ENCODE measurements around the gene NADSYN1. TPM values are rescaled to one million over a fixed set of nuclear protein-coding genes. Genes with fewer than 3 reads are reported as not detected.

Gene NADSYN1
- total RNA-seq, 2 donors from 2014 or later, result 18.0 to 18.8 TPM

- no peaks in the 10 kb centered on the region for H3K9me3 ChIP-seq
- no peaks in the 10 kb centered on the region for H3K4me1 ChIP-seq
- no peaks in the 10 kb centered on the region for H3K27me3 ChIP-seq
- no peak for DNase-seq (ENCODE audit: low spot score)
- no peak for TF ChIP-seq CTCF (IDR thresholded peaks at IDR 0.05)
- no peak overlapping the region for H3K4me3 ChIP-seq
- peaks cover 77% of the 10 kb centered on the region for H3K36me3 ChIP-seq
- H3K27ac ChIP-seq, result no peak overlapping the region
Measured at GRCh38 chr11:71476031-71476430, 23.0 kb downstream of the NADSYN1 start.

GRCh38 chr11:71476926-71477640 lies 24.1 kb downstream of the NADSYN1 start:
- no peak for TF ChIP-seq CTCF (IDR thresholded peaks at IDR 0.05)
- Histone ChIP-seq H3K27ac (no peak overlapping the region), H3K4me1 (no peaks in the 10 kb centered on the region), H3K36me3 (peaks cover 77% of the 10 kb centered on the region), H3K9me3 (no peaks in the 10 kb centered on the region), H3K27me3 (no peaks in the 10 kb centered on the region), H3K4me3 (no peak overlapping the region)
- no peak for DNase-seq (ENCODE audit: low spot score)

GRCh38 chr11:71477641-71478527 lies 24.9 kb downstream of the NADSYN1 start:
- H3K9me3 ChIP-seq, result no peaks in the 10 kb centered on the region

GRCh38 chr11:71478528-71478840 lies 25.5 kb downstream of the NADSYN1 start:
- Histone ChIP-seq H3K36me3 (peaks cover 72% of the 10 kb centered on the region), H3K9me3 (no peaks in the 10 kb centered on the region), H3K4me3 (no peak overlapping the region), H3K27me3 (no peaks in the 10 kb centered on the region), H3K27ac (no peak overlapping the region), H3K4me1 (no peaks in the 10 kb centered on the region)
- no peak for TF ChIP-seq CTCF (IDR thresholded peaks at IDR 0.05)
- no peak for DNase-seq (ENCODE audit: low spot score)

More at GRCh38 chr11:71477641-71478527, 24.9 kb downstream of the NADSYN1 start:
- TF ChIP-seq CTCF (IDR thresholded peaks at IDR 0.05), result no peak
- Histone ChIP-seq H3K27ac (no peak overlapping the region), H3K36me3 (peaks cover 72% of the 10 kb centered on the region), H3K4me1 (no peaks in the 10 kb centered on the region), H3K27me3 (no peaks in the 10 kb centered on the region), H3K4me3 (no peak overlapping the region)
- DNase-seq (ENCODE audit: low spot score), result no peak

GRCh38 chr11:71481101-71481960 lies 28.3 kb downstream of the NADSYN1 start:
- Histone ChIP-seq H3K4me1 (no peaks in the 10 kb centered on the region), H3K9me3 (no peaks in the 10 kb centered on the region), H3K27ac (no peak overlapping the region), H3K27me3 (no peaks in the 10 kb centered on the region), H3K36me3 (peaks cover 68% of the 10 kb centered on the region), H3K4me3 (no peak overlapping the region)
- no peak for DNase-seq (ENCODE audit: low spot score)
- no peak for TF ChIP-seq CTCF (IDR thresholded peaks at IDR 0.05)
